ENCODE data around the gene FAM20C.
"Not testable (repeated sequence)": the region's sequence is repeated elsewhere in the genome, so short reads cannot be mapped to it uniquely, and the experiment has no call there.

Gene FAM20C

GRCh38 chr7:179948-180694, 12.2 kb upstream of the FAM20C start:
- in situ Hi-C loops (cut with HindIII; ENCODE audit: low sequenced_read_pairs) = no loop called here
- no peak overlapping the region for H3K4me3 ChIP-seq (ENCODE audit: low read depth, low read length)
- DNase-seq (ENCODE audit: low read depth, low spot score) = no peak
- TF ChIP-seq CTCF (IDR thresholded peaks at IDR 0.05; ENCODE audit: low read depth, low read length) = no peak

GRCh38 chr7:181738-182137, 10.6 kb upstream of the FAM20C start:
- in situ Hi-C loops (cut with HindIII; ENCODE audit: low sequenced_read_pairs) = no loop called here
- no peak for DNase-seq (ENCODE audit: low read depth, low spot score)
- no peak for TF ChIP-seq CTCF (IDR thresholded peaks at IDR 0.05; ENCODE audit: low read depth, low read length)

DNA sequence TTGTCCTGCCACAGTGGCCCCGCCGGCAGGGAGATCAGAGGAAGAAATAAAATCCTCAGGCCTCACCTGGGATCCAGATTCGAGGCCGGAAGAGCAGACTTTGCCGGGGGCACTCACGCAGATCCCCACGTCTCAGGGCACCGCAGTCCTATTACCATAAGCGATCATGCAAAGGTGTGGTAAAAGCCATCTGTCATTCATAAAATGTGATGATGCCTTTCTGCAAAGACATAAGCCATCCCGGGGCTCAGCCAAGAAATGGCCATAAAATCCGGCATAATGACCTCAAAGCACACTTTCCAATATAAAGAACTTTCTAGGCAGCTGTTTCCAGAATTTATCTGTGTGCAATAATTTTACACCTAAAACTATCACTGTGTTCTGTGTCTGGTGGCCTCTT, 9.9 kb upstream of the FAM20C start:
- DNase-seq (ENCODE audit: low read depth, low spot score); H3K4me3 ChIP-seq (ENCODE audit: low read depth, low read length); in situ Hi-C loops (cut with HindIII; ENCODE audit: low sequenced_read_pairs): not testable (repeated sequence)

More at GRCh38 chr7:181738-182137, 10.6 kb upstream of the FAM20C start:
- H3K4me3 ChIP-seq (ENCODE audit: low read depth, low read length) = no peak overlapping the region

DNA sequence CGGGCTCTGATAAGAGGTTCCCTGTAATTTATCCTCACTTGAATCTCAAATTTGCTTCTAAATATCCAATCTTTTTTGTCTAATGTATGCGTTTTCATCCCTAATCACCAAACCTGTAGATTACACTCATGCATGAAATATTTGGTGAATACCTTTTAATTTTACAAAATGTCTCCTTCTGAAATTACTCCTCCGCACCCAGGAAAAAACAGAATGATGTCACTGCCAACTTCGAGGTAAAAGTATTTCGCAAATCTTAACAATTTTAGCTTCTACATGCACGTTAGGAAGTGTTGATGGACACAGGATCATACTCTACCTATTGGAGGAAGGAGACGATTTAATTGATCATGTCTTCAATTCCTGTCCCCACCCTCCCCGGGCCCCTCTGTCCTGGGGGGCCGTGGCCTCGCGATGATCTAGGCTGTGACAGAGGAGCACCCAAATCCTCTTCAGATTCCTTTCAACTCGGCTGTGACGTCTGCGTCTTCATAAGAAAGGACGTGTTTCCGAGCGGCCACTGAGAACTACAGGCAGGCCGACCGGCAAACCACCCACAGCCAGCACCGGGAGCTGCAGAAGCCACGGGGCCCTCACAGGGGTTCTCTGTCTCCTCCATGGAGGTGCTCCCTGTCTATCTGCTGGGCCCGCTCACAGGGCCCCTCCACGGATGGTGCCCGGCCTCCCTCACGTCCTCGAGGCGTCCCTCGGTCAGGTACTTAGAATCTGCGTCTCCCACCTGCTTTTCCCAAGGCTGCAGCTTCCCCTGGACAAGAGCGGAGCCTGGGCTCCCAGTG, 8.7 kb upstream of the FAM20C start:
- in situ Hi-C loops (cut with HindIII; ENCODE audit: low sequenced_read_pairs) = no loop called here
- TF ChIP-seq CTCF (IDR thresholded peaks at IDR 0.05; ENCODE audit: low read depth, low read length) = no peak
- DNase-seq (ENCODE audit: low read depth, low spot score) = no peak
- no peak overlapping the region for H3K4me3 ChIP-seq (ENCODE audit: low read depth, low read length)

- in situ Hi-C loops (cut with HindIII; ENCODE audit: low sequenced_read_pairs) = no loop called here
- H3K4me3 ChIP-seq (ENCODE audit: low read depth, low read length) = no peak overlapping the region
- DNase-seq (ENCODE audit: low read depth, low spot score) = no peak
- no peak for TF ChIP-seq CTCF (IDR thresholded peaks at IDR 0.05; ENCODE audit: low read depth, low read length)
These were observed 7.8 kb upstream of the FAM20C start for GRCh38 chr7:184294-185264.

DNA sequence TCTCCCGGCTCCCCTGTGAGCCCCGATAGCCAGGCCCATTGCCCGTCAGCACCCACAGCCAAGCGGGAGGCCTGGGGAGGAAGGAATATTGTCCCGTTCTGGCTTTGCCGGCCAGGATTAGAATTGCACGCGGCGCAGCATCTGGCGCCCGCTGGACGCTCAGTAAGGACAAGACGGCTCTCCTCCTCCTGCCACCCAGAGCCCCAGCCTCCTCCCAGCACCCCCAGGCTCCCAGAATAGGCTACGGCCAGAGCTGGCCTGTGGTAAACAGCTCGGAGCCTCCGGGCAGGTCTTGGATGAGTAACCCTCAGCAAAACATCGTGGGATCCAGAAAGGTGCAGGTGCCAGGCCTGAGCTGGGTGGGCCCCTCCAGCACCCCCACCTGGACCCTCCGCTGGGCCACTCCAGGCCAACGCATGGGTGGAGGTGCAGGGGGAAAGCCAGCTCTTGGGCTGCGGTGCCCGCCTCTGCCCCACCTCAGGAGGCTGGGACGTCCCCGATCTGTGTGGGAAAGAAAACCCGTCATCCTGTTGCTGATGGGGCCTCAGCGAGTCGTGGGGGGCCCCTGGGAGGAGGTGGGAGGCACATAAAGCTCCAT, 5.8 kb upstream of the FAM20C start:
- in situ Hi-C loops (cut with HindIII; ENCODE audit: low sequenced_read_pairs) = no loop called here
- no peak overlapping the region for H3K4me3 ChIP-seq (ENCODE audit: low read depth, low read length)
- no peak for TF ChIP-seq CTCF (IDR thresholded peaks at IDR 0.05; ENCODE audit: low read depth, low read length)
- DNase-seq (ENCODE audit: low read depth, low spot score) = no peak
